Thyroid gland (tissue), 4 donors: ENCODE results near the gene ALOX15B.

Experiments
- POLR2A ChIP-seq, 2 donors: fragments of 450-650 bp; IDR thresholded peaks; one replicate each; pipeline ENCODE4 v1.6.1; 2017; ENCODE audit warnings: antibody characterized with exemption in 2 of 2, mild to moderate bottlenecking in 2 of 2, moderate library complexity in 1 of 2
- TF ChIP-seq, protein P1 (sequence below), 6 experiments: fragments of 200-600 bp in 3 of 6; fragments of 450-650 bp in 3 of 6; sonication (generic) in 3 of 6; IDR thresholded peaks; one replicate each; pipeline ENCODE4 v1.5.1; 2016 to 2019; ENCODE audit warnings: antibody characterized with exemption in 6 of 6, mild to moderate bottlenecking in 2 of 6, inconsistent platforms in 1 of 6, moderate library complexity in 1 of 6

DNA sequence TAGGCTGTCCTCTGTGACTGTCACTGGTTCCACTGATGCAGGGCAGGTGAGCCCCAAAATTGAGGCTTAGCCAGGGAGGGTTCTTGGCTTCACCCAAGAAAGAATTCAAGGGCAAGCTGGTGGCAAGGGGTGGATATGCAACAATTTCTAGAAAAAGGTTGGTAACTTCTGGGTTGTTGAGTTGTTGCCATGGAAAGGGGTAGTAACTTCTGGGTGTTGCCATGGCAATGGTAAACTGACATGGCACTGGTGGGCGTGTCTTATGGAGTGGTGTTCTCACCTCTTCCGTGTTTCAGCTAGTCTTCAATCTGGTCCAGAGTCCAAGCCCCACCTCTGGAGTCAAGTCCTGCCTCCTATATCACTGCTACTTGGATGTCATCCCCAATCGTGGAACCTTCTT lies 45.9 kb upstream of the ALOX15B start:
- TF ChIP-seq POLR2A (IDR thresholded peaks at IDR 0.05): no peak
- TF ChIP-seq, protein P1, sequence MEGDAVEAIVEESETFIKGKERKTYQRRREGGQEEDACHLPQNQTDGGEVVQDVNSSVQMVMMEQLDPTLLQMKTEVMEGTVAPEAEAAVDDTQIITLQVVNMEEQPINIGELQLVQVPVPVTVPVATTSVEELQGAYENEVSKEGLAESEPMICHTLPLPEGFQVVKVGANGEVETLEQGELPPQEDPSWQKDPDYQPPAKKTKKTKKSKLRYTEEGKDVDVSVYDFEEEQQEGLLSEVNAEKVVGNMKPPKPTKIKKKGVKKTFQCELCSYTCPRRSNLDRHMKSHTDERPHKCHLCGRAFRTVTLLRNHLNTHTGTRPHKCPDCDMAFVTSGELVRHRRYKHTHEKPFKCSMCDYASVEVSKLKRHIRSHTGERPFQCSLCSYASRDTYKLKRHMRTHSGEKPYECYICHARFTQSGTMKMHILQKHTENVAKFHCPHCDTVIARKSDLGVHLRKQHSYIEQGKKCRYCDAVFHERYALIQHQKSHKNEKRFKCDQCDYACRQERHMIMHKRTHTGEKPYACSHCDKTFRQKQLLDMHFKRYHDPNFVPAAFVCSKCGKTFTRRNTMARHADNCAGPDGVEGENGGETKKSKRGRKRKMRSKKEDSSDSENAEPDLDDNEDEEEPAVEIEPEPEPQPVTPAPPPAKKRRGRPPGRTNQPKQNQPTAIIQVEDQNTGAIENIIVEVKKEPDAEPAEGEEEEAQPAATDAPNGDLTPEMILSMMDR (IDR thresholded peaks at IDR 0.05): no peak
